KG1 (cell line): Measurements from ENCODE around the gene FARSB.

Source experiments
- DNase-seq: peaks from one replicate; lab custom pipeline; 2025; lab: John Stamatoyannopoulos, UW

Gene FARSB

GRCh38 chr2:222663479-222663878, 7.6 kb upstream of the FARSB start:
- DNase-seq: no peak

GRCh38 chr2:222656526-222657446, 894 bp upstream of the FARSB start:
- DNase-seq: no peak

- no peak for DNase-seq
Measured at GRCh38 chr2:222653280-222653679, 2.6 kb downstream of the FARSB start.

GRCh38 chr2:222652491-222653255, 3.2 kb downstream of the FARSB start:
- no peak for DNase-seq

GRCh38 chr2:222651718-222652418, 4.0 kb downstream of the FARSB start:
- DNase-seq: no peak

- no peak for DNase-seq
Measured at GRCh38 chr2:222649801-222650200, 6.1 kb downstream of the FARSB start.

- DNase-seq: no peak
Measured at GRCh38 chr2:222646008-222646407, 9.9 kb downstream of the FARSB start.

GRCh38 chr2:222643134-222643533, 12.8 kb downstream of the FARSB start:
- no peak for DNase-seq

GRCh38 chr2:222641336-222641735, 14.6 kb downstream of the FARSB start:
- DNase-seq: no peak

- DNase-seq: no peak
Measured at GRCh38 chr2:222637067-222637466, 18.8 kb downstream of the FARSB start.

- no peak for DNase-seq
Measured at GRCh38 chr2:222635295-222635694, 20.6 kb downstream of the FARSB start.

GRCh38 chr2:222627764-222628163, 28.1 kb downstream of the FARSB start:
- no peak for DNase-seq

GRCh38 chr2:222623756-222624309, 32.1 kb downstream of the FARSB start:
- no peak for DNase-seq

GRCh38 chr2:222622910-222623309, 33.0 kb downstream of the FARSB start:
- DNase-seq: no peak

- no peak for DNase-seq
Measured at GRCh38 chr2:222621893-222622292, 34.0 kb downstream of the FARSB start.

- DNase-seq: no peak
Measured at GRCh38 chr2:222615320-222615719, 40.6 kb downstream of the FARSB start.

- DNase-seq: no peak
Measured at GRCh38 chr2:222613715-222614331, 42.1 kb downstream of the FARSB start.

GRCh38 chr2:222611684-222612083, 44.2 kb downstream of the FARSB start:
- no peak for DNase-seq

GRCh38 chr2:222610746-222611145, 45.1 kb downstream of the FARSB start:
- DNase-seq: no peak

GRCh38 chr2:222609381-222609780, 46.5 kb downstream of the FARSB start:
- DNase-seq: no peak

- DNase-seq: no peak
Measured at GRCh38 chr2:222608081-222608480, 47.8 kb downstream of the FARSB start.

- no peak for DNase-seq
Measured at GRCh38 chr2:222606306-222606705, 49.6 kb downstream of the FARSB start.
